HG02678 (cell line): Measurements from ENCODE around the gene ZBTB37.
A peak's percentile ranks its signal among the peaks of the same experiment; 100 is the strongest.
"Not testable (repeated sequence)": the region's sequence is repeated elsewhere in the genome, so short reads cannot be mapped to it uniquely, and the experiment has no call there.

Source experiments
- ATAC-seq: cut with Tn5 transposase; IDR thresholded peaks from one replicate; pipeline ENCODE4 v1.9.1; 2021; ENCODE audit warnings: mild to moderate bottlenecking, moderate library complexity; ENCODE audit not compliant: unreplicated experiment

Gene ZBTB37

DNA sequence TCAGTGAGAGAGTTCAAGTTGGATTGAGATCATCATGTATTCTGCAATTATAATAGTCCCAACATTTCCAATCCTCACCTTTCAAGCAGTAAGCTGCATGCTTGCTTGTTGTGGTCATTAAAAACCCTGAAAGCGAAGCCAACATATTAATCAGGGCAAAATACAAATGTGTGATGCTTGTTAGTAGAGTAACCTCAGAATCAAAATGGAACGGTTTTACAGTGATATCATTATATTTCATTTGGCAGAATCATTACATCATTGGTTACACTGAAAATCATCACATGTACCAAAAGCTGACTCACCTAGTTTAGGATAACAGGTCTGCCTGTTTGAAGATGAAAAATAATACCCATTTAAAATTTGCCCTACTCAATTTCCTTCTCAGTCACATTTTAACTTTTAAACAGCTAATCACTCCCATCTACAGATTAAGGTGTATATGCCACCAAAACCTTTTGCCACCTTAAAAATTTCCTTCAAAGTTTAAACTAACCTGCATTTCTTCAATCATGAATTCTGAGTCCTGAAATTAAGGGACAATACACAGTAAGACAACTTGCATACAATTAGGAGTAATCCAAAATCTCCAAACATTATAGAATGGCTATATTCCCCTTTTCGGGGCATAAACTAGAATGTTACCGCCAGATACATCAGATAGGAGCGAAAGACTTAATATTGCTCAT lies 3.9 kb upstream of the ZBTB37 start:
- ATAC-seq, result no peak

DNA sequence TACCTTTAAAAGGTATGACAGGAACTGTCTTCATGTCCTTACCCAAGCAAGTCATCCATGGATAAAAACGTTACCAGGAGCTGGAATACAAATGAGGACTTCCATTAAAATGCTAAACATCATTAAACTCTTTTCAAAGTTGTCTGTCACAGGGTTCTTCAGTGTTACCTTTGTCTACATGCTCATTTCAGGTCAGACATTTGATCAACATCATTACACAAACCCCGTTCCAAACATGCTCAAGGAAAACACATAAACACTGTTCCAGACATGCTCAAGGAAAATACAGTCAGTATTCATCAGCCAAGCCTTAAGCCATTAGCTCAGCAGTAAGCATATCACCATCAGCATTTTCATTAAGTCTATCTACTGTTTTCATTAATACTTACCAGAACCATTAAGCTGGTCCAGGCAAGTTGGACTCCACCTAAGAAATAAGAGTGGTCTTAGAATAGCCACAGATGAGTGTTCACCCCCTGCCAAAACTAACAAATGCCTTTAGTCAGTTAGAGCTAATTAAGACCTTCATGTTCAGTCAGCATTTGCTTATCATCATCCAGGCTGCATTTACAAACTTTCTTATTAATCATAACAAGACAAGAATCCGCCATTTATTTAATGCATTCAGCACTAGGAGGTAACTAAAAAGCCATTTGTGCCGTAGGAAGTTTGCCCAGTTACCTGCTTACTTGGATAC lies 2.6 kb upstream of the ZBTB37 start:
- ATAC-seq, result no peak

DNA sequence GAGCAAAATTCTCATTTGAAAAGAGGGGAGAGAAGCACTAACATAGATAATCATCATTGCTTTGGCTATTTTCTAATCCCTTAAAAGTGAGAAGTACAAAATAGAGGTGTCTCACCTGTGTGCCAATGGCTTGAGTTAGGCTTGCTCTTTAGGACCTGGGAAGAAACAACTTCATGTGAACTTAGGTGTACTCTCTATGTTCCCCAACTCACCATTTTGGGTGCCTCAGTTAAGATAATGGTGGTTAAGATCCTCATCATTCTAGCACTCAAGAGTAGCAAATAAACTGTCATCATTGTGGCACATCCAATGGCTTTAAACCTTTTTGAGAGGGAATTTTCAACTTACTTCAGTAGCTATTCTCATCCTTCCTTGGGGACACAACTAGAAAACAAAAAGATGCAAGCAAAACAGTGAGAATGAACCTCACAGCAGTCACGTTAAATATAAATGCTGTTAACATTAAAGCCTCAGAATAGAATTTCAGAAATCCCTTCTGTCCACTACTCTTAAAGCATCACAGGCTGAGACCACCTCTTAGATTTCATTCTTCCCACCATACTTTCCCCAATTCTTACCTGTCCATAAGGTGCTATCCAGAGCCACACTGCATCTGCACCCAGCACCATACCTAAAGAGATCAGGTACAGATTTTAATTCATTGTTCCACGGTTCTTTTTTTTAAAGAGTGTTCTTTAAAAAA lies 1.6 kb upstream of the ZBTB37 start:
- no peak for ATAC-seq

DNA sequence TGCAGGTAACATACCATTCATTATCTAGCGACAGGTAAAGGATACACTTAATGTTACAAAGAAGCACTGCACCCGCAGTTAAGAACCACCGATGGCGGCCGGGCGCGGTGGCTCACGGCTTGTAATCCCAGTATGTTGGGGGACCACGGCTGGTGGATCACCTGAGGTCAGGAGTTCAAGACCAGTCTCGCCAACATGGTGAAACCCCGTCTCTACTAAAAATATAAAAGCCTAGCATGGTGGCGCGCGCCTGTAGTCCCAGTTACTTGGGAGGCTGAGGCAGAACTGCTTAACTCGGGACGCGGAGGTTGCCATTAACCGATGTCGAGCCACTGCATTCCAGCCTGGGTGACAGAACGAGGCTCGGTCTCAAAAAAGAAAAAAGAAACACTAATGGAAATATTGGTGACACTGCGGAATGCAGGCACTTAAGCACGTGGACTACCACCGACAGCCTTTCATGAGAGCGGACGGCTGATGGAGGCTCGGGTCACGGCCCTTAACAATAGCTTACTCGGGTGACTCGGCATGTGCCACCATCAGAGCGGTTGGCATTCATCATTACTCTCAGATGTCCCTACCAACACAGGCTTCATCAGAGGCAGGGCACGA lies 933 bp upstream of the ZBTB37 start:
- no peak for ATAC-seq

DNA sequence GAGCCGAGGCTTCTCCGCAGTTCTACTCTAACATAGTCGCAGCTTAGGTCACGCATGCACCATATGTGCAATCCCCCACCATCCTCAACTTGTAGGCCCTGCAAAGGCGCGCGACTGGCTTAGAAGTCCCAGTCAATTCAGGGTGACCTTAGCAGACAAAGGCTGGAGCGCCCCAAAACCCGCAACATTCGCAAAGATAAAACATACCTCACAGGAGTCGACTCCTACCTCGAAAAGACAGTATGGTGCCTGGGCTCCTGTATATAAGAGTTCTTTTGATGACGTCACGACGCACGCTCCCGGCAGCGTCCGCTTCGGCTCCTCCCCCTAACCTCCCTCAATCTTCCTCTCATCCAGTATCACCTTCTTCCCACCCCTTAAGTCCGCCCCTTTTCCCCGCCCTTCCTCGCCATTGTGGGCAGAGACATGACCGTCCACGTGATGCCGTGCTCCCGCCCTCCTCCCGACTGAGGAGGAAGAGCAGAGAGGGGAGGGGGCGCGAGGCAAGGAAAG lies 371 bp upstream of the ZBTB37 start, which contains the start of gene GAS5:
TSS of gene GAS5 (minus strand) at position 237 of the 513 bp plus-strand sequence.
- ATAC-seq, result peak; percentile 70

DNA sequence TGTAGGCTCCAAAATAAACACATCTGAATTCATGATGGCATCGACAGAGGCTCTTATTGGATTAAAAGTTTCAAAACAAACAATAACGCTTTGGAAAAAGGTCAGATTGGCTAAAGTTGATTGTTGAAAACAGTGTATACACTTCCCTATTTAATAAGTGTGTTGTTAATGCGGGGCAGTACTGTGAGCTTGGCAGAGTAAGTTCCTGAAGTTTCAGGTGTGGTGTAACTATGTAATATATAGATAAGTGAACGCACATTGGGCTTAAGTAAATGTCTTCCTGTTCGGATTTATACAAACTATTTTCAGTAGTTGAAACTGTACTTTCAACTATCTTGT lies 810 bp downstream of the ZBTB37 start:
- no peak for ATAC-seq

DNA sequence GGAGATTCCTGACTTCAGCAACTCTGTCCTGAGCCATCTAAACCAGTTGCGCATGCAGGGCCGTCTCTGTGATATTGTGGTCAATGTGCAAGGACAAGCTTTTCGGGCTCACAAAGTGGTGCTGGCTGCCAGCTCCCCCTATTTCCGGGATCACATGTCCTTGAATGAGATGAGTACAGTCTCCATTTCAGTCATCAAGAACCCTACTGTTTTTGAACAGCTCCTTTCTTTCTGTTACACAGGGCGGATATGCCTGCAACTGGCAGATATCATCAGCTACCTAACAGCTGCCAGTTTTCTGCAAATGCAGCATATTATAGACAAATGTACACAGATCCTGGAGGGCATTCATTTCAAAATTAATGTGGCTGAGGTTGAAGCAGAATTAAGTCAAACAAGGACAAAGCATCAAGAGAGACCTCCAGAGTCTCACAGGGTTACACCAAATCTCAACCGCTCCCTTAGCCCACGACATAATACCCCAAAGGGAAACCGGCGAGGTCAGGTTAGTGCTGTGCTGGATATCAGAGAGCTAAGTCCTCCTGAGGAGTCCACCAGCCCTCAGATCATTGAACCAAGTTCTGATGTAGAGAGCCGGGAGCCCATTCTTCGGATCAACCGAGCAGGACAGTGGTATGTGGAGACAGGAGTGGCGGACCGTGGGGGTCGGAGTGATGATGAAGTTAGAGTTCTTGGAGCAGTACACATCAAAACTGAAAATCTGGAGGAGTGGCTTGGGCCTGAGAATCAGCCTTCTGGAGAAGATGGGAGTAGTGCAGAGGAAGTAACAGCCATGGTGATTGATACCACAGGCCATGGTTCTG lies 2.3 kb downstream of the ZBTB37 start:
- no peak for ATAC-seq

DNA sequence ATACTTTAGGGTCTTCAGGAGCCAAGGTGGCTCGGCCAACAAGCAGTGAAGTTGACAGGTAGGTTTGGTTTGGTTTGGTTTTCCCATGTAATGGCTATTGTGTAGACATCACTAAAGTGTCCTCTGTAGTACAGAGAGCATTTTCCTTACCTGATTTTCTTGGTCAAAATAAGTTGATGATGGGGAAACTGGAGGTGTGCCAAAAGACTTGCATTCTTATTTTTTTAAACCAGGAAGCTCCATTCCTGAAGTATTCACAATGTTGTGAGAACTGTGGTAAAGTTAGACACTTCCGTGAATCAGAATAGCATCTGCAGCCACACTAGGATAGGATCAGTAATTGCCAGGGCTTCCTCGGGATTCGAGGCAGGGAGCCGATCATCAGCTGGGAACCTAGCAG lies 2.9 kb downstream of the ZBTB37 start:
- ATAC-seq, result no peak

DNA sequence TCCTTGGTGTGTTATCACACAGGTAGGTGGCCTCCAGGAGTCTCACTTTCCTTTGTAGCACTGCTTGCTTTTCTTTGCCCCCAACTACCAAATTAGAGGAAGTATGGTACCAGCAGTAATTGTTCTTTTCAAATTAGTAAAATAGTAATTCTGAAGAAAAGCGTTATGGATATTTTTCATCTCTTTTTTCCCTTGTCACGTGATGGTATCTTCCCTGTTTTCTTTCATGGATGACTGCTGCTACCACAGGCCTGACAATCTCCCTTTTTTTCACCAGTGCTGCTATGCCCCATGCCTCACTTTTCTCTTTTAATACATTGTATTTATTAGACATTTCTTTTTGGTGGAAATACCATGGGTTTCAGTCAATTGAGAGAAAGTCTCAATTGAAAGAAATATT lies 3.3 kb downstream of the ZBTB37 start:
- no peak for ATAC-seq

DNA sequence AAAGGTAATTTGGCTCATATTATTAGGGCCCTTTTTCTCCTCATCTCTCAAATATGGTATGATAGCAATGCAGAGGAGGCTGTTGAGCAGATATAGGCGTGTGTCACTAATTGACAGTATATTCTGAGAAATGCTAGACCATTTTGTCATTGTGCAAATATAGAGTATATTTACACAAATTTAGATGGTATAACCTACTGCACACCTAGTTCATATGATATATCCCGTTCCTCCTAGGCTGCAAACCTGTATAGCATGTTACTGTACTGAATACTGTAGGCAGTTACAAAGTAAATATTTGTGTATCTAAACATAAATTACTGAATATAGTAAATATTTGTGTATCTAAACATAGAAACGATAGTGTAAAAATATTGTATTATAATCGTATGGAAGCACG lies 8.6 kb downstream of the ZBTB37 start:
- no peak for ATAC-seq

DNA sequence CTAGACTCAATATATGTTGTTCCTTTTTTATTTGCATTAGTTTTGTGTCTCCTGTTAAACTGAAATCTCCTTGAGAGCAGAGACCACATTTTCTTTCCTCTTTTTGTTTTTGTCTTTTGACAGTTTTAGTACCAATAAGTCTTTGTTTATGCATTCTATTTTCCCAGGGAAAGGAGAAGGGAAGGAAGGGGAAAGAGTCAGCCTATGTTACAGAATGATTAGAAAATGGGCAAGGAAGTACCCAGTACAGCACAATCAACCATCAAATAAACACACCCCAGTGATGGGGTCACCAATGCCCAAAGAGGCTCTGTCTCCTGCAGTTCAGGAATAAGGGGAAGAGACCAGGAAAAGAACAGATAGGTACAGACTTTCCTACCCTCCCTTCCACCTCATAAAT lies 10.1 kb downstream of the ZBTB37 start:
- ATAC-seq, result no peak

DNA sequence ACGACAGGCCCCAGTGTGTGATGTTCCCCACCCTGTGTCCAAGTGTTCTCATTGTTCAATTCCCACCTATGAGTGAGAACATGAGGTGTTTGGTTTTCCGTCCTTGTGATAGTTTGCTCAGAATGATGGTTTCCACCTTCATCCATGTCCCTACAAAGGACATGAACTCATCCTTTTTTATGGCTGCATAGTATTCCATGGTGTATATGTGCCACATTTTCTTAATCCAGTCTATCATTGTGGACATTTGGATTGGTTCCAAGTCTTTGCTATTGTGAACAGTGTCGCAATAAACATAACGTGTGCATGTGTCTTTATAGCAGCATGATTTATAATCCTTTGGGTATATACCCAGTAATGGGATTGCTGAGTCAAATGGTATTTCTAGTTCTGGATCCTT lies 12.9 kb downstream of the ZBTB37 start:
- ATAC-seq, result not testable (repeated sequence)

DNA sequence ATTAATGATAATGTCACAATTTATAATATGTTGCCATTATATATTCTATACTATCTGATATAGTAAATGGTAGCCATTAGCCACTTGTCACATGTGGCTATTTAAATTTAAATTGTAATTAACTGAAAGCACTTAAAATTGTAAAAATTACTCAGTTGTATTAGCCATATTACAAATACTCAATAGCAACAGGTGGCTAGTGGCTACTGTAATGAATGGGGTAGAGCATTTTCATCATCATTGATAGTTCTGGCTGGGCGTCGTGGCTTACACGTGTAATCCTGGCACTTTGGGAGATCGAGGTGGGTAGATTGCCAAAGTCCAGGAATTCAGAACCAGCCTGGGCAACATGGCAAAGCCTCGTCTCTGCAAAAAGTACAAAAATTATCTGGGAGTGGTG lies 16.5 kb downstream of the ZBTB37 start:
- ATAC-seq, result no peak

DNA sequence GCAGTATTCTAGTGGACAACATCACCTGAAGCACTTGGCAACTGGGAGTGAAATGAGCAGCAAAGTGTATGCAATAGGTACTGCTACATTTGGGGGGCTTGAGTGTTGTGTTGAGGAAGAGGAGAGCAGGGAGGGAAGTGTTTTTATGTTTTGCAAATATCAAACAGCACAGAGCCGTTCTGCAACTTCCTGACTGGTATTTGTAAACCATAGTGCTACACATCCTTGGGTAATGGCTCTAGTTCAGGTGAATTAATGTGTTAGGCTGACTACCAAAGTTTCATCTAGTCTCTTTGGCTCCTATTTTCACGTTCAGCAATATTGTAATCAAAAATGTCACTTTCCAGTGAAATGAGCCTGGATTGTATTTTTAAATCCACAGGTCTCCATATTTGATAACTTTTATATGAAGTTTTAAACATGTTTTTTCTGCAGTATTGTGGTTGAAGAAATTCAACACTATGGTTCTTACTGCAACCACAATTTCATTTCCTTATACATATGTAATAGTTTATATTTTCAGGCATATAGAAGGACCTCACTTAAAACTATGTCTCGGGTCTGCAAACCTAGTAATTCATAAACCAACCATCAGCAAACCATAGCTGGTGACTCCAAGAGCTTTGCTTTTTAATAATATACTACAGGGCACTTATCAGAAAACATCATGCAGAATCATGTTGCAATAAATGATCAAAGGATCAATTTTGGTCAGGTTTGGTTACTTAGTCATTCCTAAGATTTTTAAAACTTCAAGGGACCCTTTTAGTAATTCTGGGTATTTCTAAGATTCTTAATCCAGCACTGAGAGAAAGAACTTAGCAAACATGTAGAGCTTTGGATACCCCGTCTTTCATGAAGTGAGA lies 18.8 kb downstream of the ZBTB37 start:
- no peak for ATAC-seq

DNA sequence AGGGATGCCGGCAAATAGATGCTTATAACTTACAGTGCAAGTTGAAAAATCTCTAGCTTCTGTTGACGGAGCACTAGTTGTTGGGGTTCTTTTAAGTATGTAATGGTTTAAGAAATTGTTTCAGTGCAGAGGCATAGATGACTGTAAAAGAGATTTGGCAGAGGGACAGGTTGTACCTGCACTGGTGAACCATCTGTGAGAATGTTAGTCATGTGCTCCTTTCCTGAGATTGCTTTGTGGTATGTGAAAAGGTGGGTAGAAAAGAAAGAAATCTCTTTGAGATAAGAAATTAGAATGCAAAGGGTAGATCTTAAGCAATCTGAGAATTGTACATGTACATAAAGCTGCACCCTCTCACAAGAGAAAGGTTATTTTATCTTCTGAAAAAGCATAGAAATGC lies 19.4 kb downstream of the ZBTB37 start:
- ATAC-seq, result no peak

DNA sequence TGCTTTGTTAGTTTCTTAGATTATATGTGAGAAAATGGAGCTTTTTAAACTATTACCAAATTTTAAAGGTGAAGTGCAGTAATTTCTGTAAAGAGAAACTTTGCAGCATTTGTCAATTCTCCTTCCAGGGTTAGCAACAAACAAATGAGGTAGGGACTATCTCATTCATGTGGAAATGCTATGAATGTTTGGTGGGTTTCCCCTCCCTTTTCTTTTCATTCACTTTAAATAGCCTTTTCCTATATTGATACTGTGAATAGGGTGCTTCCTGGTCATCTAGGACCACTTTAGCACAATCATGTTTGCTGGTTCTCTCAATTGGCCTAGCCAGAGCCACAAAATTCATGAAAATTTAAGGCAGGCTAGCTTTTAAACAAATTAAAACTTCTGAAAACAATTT lies 20.6 kb downstream of the ZBTB37 start:
- no peak for ATAC-seq

DNA sequence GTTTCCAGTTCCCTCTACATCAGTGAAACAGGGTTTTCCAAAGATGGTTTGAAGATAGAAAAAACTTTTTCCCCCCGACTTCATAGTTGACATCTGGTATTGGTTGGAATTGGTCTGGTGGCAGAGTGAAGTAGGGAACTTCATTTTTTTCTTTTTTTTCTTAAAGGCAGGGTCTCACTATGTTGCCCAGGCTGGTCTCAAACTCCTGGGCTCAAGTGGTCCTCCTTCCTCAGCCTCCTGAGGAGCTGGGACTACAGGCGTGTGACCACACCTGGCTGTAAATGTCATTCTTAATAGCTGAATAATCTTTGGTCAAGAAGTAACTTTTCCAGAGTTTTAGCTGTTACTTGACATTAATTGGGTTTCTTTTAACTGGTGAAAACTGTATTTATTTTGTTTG lies 21.7 kb downstream of the ZBTB37 start:
- no peak for ATAC-seq

DNA sequence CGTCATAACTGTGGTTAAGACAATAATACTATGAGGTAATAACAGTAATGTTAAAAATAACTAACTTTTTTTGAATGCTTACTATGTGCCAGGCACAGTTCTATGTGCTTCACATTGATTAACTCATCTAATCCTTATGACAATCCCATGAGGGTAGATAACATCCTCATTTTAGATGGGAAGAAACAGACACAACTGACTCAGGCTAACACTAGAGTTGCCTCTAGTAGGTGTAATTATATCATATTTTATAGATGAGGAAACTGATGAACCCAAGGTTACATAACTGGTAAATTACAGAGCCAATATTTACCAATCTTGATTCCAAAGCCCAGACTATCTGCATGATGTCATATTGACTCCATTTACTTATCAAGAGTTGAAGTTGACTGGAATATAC lies 25.4 kb downstream of the ZBTB37 start:
- no peak for ATAC-seq

DNA sequence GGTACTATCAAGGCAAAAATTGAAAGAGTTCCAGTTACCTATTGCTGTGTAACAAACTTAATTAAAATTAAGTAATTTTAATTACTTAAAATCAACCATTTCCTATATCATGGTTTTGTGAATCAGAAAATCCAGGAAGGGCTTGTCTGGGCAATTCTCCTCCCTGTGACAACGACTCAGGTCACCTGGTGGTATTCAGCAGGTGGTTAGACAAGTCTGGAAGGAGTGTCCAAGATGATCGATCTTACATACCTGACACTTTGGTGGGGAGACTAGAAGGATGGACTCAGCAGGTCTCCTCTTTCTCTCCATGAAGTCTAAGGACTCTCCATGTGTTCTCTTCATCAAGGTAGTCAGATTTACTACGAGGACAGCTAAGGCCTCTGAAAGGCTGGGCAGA lies 26.0 kb downstream of the ZBTB37 start:
- no peak for ATAC-seq

DNA sequence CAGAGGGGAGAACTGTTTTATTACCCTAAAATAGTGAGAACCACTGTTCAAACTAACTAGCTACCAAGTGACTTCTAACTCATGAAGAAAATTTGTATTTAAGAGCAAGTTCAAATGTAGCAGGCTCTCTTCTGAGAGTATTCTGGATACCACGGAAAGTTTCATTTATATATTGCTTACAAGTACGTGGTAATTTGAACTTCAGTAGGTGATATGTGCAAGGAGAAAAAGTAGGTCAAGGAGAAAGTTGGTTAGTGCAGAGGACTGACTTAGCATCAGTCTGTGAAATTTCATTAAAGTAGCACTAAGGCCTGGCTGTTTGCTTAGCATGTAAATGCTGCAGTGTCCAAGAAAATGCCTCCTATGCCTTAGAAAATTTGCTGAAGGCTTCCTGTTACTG lies 32.2 kb downstream of the ZBTB37 start:
- ATAC-seq, result no peak
